ENCODE data around the gene TECPR1. TPM values are rescaled to one million over a fixed set of nuclear protein-coding genes. Genes with fewer than 3 reads are reported as not detected.
"Not testable (repeated sequence)": the region's sequence is repeated elsewhere in the genome, so short reads cannot be mapped to it uniquely, and the experiment has no call there.

The TECPR1 gene
- total RNA-seq, 2 donors from 2014 or later: 42.1 to 68.6 TPM

DNA sequence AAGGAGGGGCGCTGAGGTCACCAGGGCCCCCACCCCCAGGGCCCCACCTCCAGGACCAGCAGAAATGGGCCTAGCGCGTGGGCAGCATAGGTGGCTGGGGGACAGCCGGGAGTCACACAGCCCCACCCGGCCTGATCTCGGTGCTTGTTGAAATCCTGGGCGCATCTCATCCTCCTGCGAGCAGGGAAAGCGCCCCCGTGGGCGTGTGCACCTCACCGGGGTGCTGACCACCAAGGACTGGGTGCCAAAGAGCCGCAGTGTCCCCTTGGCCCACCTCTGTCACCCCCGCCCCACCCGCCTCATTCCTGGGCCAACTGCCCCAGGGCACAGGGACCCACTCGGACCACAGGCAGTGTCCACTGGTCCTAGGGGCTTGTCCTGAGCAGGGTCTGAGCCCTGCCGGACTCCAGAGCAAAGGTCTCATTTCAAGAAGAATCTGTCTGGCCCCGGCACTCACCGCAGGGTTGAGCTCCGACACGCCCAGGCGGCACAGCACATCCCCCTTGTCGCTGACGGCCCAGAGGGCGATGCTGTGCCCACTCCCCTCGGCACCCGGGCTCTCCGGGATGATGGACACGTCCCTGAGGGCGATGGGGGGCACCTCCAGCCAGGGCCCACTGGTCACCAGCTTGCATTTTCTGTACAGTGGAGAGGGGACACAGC is 29.4 kb downstream of the TECPR1 start:
- DNase-seq (ENCODE audit: low spot score): peak; percentile 52
- no peak overlapping the region for H3K4me3 Mint-ChIP-seq
- H3K27ac Mint-ChIP-seq: no peak overlapping the region
- H3K27me3 Mint-ChIP-seq: no peaks in the 10 kb centered on the region
- no peak for ATAC-seq
- no peaks in the 10 kb centered on the region for H3K9me3 Mint-ChIP-seq
- H3K4me1 Mint-ChIP-seq (ENCODE audit: low read depth in 2 of 2): peaks cover 11 to 14% of the 10 kb centered on the region in 2 donors
- H3K36me3 Mint-ChIP-seq: no peaks in the 10 kb centered on the region

DNA sequence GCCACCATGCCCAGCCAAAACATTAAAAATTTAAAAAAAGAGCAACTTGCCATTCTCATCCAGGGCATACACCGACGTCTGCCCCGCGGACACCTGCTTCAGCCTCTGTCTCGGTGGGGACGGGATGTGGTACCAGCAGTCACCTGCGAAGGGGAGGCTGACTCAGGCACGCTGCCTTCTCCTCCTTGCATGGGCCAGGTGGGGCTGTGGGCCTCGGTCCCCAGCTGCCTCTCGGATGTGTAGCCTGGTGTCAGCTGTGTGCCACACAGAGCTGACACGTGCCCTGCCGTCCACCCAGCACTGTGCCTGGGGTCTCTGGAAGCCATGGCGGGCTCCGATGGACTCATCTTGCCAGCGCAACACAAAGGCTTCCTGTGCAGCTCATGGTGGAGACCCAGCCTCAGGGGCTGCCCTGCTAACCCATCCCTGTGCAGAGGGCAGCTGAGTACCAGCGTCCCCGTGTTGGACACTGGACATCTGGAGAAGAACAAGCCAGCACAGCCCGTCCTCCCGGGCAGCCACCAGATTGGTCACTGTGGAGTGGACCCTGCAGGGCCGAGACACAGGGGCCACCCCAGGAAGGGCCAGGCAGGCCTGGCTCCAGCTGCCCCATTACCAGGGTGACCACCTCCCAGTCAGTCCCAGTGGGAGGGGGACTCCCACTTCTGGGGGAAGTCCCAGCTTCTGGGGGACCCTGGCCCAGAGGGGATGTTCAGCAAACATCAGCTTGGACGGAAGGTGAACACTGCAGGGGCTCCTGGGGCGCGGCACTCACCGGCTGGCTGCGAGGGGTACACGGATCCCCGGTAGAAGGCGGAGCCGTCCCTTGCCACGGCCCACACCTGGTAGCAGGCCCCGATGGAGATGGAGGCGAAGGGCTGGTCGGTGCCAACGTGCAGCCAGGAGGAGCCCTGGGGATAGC is 30.2 kb downstream of the TECPR1 start:
- Mint-ChIP-seq H3K36me3 (no peaks in the 10 kb centered on the region), H3K9me3 (no peaks in the 10 kb centered on the region), H3K4me3 (no peak overlapping the region), H3K4me1 (ENCODE audit: low read depth in 2 of 2) (peaks cover 11 to 14% of the 10 kb centered on the region in 2 donors), H3K27ac (no peak overlapping the region), H3K27me3 (no peaks in the 10 kb centered on the region)
- DNase-seq (ENCODE audit: low spot score) (peak; percentile 35), ATAC-seq (no peak)

DNA sequence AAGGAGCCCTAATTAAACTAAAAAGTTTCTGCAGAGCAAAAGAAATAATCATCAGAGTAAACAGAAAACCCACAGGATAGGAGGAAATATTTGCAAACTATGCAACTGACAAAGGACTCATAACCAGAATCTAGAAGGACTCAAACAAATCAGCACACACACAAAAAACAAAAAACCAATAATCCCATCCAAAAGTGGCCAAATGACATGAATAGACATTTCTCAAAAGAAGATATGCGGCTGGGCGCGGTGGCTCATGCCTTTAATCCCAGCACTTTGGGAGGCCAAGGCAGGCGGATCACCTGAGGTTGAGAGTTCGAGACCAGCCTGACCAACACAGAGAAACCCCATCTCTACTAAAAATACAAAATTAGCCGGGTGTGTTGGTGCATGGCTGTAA is 32.6 kb downstream of the TECPR1 start:
- Mint-ChIP-seq H3K27ac (peak overlapping the region in 1 of 2 donors; percentile 16), H3K4me1 (ENCODE audit: low read depth in 2 of 2) (peaks cover 11 to 14% of the 10 kb centered on the region in 2 donors)
- not testable (repeated sequence) for H3K36me3 Mint-ChIP-seq, H3K27me3 Mint-ChIP-seq, H3K4me3 Mint-ChIP-seq, H3K9me3 Mint-ChIP-seq, ATAC-seq
- DNase-seq (ENCODE audit: low spot score): peak; percentile 10

DNA sequence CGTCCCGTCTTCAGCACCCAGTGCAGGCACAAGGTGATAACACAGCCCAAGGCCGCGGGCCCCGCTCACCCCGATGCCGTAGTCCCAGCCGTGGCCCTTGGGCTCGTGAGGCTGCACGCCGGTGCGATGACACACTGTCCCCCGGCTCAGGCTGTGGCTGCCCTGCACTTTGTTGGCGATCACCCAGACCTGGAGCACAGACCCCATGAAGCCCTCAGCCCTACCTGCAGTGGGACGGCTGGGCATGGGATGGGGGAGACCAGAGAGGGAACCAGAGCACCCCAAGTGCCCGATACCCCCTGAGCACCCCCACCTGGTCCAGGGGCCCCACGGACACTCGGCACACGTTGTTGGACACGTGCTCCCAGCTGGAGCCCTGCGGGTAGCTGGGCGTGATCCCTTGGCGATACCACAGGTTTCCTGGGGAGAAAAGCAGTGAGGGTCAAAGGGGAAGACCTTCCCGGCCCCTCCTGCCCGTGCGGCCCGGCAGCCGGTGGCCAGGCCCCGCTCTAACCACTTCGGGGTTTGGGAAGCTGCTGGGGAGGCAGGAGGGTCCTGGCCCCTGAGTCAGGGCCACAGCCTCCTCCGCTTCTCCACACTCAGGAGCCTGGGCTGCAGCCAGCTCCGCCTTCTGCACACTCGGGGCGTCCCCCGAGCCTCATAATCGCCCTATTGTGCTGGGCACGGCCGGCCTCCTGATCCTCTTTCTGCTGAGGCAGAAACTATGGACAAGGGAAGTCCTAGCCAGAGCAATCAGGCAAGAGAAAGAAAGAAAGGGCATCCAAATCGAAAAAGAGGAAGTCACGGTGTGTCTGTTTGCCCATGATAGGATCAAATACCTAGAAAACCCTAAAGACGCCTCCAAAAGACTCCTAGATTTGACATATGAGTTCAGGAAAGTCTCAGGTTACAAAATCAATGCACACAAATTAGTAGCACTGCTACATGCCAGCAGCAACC is 34.1 kb downstream of the TECPR1 start:
- no peak for ATAC-seq
- no peaks in the 10 kb centered on the region for H3K27me3 Mint-ChIP-seq
- DNase-seq (ENCODE audit: low spot score): peak; percentile 58
- H3K27ac Mint-ChIP-seq: peak overlapping the region in 1 of 2 donors; percentile 16
- peaks cover 11 to 14% of the 10 kb centered on the region in 2 donors for H3K4me1 Mint-ChIP-seq (ENCODE audit: low read depth in 2 of 2)
- no peaks in the 10 kb centered on the region for H3K36me3 Mint-ChIP-seq
- no peak overlapping the region for H3K4me3 Mint-ChIP-seq
- no peaks in the 10 kb centered on the region for H3K9me3 Mint-ChIP-seq

DNA sequence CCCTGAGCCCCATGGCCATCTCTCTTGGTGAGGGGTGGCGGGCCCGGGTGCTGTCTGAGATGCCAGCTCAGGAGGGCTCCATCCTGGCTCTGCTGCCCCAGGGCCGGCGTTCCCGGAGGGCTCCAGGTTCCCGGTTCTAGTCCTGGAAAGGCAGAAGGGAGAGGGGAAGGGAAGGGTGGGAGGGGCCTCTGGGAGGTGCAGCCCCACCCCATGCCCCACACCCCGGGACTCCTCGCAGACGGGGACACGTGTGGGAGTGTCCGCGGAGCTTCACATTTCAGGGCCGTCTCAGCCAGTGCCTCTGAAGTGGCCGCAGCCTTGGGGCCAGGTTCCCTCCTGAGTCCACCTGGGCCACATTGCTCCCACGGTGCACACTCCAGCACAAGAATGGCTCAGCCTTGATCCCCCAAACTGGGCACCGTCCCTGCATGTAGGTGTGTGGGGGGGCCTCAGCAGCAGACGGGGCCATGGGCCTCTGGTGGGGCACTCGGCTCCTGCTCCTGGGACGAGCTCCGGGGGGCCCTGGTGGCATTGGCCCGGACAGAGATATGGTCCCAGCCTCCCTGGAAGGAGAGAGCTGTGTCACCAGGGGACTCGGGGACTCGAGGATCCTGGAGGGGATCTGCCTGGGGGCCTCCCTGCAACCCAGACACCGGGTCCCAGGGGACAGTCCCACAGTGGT is 35.0 kb downstream of the TECPR1 start:
- H3K36me3 Mint-ChIP-seq: no peaks in the 10 kb centered on the region
- DNase-seq (ENCODE audit: low spot score) (no peak), ATAC-seq (peak in 1 of 2 donors; percentile 10)
- no peak overlapping the region for H3K4me3 Mint-ChIP-seq
- no peaks in the 10 kb centered on the region for H3K9me3 Mint-ChIP-seq
- no peak overlapping the region for H3K27ac Mint-ChIP-seq
- H3K4me1 Mint-ChIP-seq (ENCODE audit: low read depth in 2 of 2): peaks cover 11 to 14% of the 10 kb centered on the region in 2 donors
- H3K27me3 Mint-ChIP-seq: no peaks in the 10 kb centered on the region

DNA sequence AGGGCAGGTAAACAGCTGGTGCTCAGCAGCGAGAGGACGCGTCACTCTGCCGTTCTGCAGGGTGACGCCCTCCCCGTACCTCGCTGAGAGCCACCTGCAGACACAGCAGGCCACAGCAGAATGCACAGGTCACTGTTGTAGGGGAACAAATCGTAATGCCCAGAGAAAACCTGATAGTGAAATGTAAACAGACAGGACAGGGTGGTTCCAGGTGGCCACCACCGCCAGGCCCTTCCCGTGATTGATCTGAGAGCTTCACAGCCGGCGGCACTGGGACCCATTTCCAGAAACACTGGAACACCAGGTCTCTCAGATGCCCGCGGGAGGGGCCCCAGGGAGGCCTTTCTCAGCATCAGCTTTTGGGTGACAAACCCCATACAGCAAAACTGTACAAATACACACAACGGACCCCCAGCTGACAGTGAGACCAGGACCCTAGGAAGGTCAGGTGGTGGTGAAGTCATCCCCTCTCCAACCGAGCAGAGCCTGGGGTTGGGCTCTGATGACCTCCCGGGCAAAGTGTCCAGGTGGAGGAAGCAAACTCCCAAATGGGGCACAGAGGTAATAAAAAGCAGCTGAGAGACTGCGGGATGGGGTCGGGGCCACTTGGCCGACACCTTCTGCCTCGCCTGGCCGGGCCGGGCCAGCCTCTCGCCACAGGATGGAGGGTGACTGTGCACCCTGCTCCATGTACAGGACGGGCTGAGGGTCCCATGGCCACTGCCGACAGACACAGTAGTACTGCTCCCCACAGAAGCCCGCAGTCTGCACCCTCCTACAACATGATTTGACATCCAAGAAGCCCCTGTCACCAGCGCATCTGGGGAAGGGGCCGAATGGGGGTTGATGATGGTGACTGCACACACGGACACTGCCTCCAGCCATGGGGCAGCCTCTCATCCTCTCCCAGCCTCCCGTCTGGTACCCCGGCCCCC is 36.2 kb downstream of the TECPR1 start:
- H3K27ac Mint-ChIP-seq: no peak overlapping the region
- H3K36me3 Mint-ChIP-seq: no peaks in the 10 kb centered on the region
- no peaks in the 10 kb centered on the region for H3K27me3 Mint-ChIP-seq
- H3K4me1 Mint-ChIP-seq (ENCODE audit: low read depth in 2 of 2): peaks cover 11 to 14% of the 10 kb centered on the region in 2 donors
- DNase-seq (ENCODE audit: low spot score) (no peak), ATAC-seq (no peak)
- H3K9me3 Mint-ChIP-seq: no peaks in the 10 kb centered on the region
- no peak overlapping the region for H3K4me3 Mint-ChIP-seq

DNA sequence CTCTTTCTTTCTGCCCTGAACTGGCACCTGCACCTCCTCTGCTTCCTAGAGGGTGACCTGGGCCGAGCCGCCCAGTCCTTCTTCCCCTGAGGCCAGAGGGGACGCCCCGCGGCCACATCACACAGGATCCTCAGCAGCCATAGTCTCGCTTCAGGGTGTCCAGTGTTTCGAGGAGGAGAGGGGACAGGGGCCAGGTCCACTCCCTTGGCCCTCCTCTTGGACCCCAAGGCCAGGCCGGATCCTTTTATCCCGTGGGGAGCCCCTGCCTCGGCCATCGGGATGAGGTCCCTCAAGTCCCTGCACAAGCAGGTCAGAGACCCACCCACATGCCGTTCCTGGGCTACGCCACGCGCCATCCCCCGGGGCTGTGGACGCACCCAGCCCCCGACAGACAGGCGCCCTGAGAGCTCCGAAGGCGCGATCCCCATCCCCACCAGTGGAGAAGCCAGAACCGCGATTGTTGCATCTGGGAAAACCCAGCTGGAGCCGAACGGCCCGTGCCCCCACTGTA is 37.2 kb downstream of the TECPR1 start:
- Mint-ChIP-seq H3K27me3 (no peaks in the 10 kb centered on the region), H3K4me3 (no peak overlapping the region), H3K9me3 (no peaks in the 10 kb centered on the region), H3K27ac (no peak overlapping the region), H3K4me1 (ENCODE audit: low read depth in 2 of 2) (peaks cover 11 to 14% of the 10 kb centered on the region in 2 donors), H3K36me3 (no peaks in the 10 kb centered on the region)
- ATAC-seq: no peak
- no peak for DNase-seq (ENCODE audit: low spot score)

DNA sequence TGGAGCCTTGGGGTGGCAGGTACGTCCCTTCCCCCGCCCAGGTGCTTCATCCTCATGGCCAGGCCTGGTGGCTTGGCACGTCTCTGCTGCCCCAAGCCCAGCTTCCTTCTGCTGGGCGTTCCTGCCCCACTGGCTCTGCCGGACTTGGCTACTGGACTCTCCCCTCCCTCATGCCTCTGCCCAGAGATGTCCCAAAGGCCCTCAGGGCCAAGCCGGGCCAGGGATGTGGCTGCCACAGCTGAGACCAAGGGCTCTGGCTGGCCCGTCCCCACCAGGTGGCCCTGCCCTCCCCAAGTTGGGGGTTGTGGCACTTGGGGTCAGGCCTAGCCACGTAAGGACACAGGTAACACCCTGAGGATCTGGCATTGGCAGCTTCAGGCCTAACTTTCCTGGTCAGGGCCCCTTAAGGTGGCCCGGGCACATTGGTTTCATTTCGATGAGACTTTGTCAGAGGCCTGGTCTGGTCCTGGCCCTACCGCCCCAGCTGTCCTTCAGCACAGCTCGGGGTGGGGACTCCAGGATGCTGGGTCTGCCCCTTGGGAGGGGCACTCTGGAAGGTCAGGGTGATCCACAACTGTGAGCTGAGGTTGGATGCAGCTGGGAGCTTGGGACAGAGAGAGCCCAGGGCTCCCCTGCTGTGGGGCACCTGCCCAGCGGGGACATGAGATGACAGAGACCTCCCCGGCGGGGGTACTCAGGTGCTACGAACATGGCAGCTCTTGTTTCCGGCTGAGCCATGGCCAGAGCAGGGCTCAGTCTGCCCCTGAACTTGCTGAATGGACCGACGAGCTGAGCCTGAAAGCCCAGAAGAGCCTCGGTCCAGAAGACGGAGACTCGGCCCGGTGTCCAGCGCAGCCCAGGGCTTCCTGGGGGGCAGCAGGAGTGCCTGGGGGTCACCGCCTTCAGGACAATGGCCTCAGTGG is 37.9 kb downstream of the TECPR1 start:
- no peak overlapping the region for H3K4me3 Mint-ChIP-seq
- no peaks in the 10 kb centered on the region for H3K27me3 Mint-ChIP-seq
- DNase-seq (ENCODE audit: low spot score) (no peak), ATAC-seq (no peak)
- H3K9me3 Mint-ChIP-seq: no peaks in the 10 kb centered on the region
- H3K27ac Mint-ChIP-seq: no peak overlapping the region
- H3K4me1 Mint-ChIP-seq (ENCODE audit: low read depth in 2 of 2): peaks cover 8 to 11% of the 10 kb centered on the region in 2 donors
- H3K36me3 Mint-ChIP-seq: no peaks in the 10 kb centered on the region

DNA sequence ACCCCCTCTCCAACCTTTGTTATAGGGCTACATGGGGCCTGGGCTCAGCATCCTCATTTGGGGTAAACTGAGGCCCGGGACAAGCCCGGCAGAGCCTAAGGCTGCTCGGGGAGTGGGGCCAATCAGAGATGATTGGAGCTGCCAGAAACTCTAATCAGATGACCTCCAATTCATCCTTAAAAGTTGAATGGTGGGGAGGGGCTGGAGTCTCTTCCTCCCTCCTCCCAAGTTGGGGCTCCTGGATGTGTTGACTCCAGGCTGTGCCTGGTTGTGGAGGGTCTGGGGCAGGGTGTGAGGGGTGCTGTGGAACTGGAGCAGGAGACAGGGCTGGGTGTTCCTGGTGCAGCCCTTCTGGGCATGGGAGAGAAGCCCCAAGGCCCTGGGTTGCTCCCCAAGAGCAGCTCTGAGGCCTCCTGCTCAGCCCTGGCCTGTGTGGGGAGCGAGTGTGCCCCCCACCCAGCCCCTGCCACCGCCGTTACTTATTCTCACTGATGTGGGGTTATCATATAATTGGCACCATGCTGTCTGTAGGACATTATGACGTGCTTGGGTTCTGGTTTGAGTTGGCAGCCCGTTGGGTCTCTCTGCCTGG is 38.6 kb downstream of the TECPR1 start:
- DNase-seq (ENCODE audit: low spot score): no peak
- Mint-ChIP-seq H3K27me3 (no peaks in the 10 kb centered on the region), H3K4me1 (ENCODE audit: low read depth in 2 of 2) (peaks cover 3 to 4% of the 10 kb centered on the region in 2 donors), H3K9me3 (no peaks in the 10 kb centered on the region), H3K36me3 (no peaks in the 10 kb centered on the region), H3K27ac (no peak overlapping the region), H3K4me3 (no peak overlapping the region)
- no peak for ATAC-seq

DNA sequence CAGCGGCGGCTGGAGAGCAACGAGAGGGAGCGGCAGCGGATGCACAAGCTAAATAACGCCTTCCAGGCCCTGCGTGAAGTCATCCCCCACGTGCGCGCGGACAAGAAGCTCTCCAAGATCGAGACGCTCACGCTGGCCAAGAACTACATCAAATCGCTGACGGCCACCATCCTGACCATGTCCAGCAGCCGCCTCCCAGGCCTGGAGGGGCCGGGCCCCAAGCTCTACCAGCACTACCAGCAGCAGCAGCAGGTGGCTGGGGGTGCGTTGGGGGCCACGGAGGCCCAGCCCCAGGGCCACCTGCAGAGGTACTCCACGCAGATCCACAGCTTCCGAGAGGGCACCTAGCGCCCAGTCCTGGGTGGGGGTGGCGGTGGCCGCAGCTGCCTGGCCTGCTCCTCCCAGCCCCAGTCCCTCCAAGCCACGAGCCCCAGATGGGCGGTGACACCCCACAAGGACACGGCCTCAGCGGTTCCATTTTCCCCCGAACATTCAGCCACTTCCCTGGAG is 39.4 kb downstream of the TECPR1 start:
- no peak overlapping the region for H3K4me3 Mint-ChIP-seq
- no peaks in the 10 kb centered on the region for H3K4me1 Mint-ChIP-seq (ENCODE audit: low read depth in 2 of 2)
- H3K27ac Mint-ChIP-seq: no peak overlapping the region

More for the DNA sequence above, 39.4 kb downstream of the TECPR1 start:
- Mint-ChIP-seq H3K27me3 (no peaks in the 10 kb centered on the region), H3K36me3 (no peaks in the 10 kb centered on the region), H3K9me3 (no peaks in the 10 kb centered on the region)
- no peak for DNase-seq (ENCODE audit: low spot score)
- ATAC-seq: no peak
